ENCODE data around the gene TSC22D2. TPM values are rescaled to one million over a fixed set of nuclear protein-coding genes. Genes with fewer than 3 reads are reported as not detected.

TSC22D2 gene
- total and polyA plus RNA-seq, 2 of the 4 experiments (the other 2 are of a cell fraction) = 12.2 to 20.5 TPM

- POLR2A ChIA-PET (ENCODE audit: unreplicated experiment) = interaction anchor here (0.5 kb wide), 1 partner anchor 609 kb away, joined by 5 read pairs; no protein-coding TSS in a partner anchor
- in situ Hi-C loops (cut with MboI; ENCODE audit: low sequenced_read_pairs) = no loop called here
These were observed 42.9 kb upstream of the TSC22D2 start for GRCh38 chr3:150365132-150365604.

More at GRCh38 chr3:150365132-150365604, 42.9 kb upstream of the TSC22D2 start:
- BruUV-seq (replicated peaks) = no TSS peak
- Histone ChIP-seq H2BK15ac (ENCODE audit: low read depth, low read length) (no peak overlapping the region), H2AK5ac (ENCODE audit: low read depth, low read length) (no peak overlapping the region), H4K5ac (ENCODE audit: low read depth, low read length) (no peak overlapping the region), H3K9me1 (ENCODE audit: insufficient read depth, low read length) (0 out of 2 replicates have a peak, but pooled peaks cover 4% of the 10 kb centered on the region), H2AFZ (replicated peaks; ENCODE audit: low read length, poor library complexity) (no peak overlapping the region), H2BK120ac (ENCODE audit: low read depth, low read length) (no peak overlapping the region), H4K20me1 (ENCODE audit: insufficient read depth, low read length) (no peaks in the 10 kb centered on the region), H2AK9ac (replicated peaks; ENCODE audit: low read depth, low read length, poor library complexity) (no peak overlapping the region), H3K23ac (ENCODE audit: low read depth, low read length) (no peak overlapping the region), H3K4me3 (ENCODE audit: insufficient read depth, low read depth, low read length) (no peak overlapping the region), H3K9ac (ENCODE audit: low read depth, low read length) (no peak overlapping the region), H3K4me1 (ENCODE audit: control insufficient read depth, insufficient read depth, low read length) (peaks cover 4% of the 10 kb centered on the region), H3K27me3 (ENCODE audit: control insufficient read depth, insufficient read depth, low read length) (no peaks in the 10 kb centered on the region), H3K14ac (replicated peaks; ENCODE audit: low read depth, low read length) (no peak overlapping the region), H4K91ac (ENCODE audit: insufficient read depth, low read depth, low read length) (no peak overlapping the region), H3K36me3 (ENCODE audit: control insufficient read depth, insufficient read depth, low read length) (no peaks in the 10 kb centered on the region), H4K8ac (ENCODE audit: low read depth in 2 of 2, low read length in 2 of 2) (no peak overlapping the region), H2BK5ac (ENCODE audit: low read depth, low read length, poor library complexity, severe bottlenecking) (no peak overlapping the region), H3K18ac (ENCODE audit: low read depth, low read length) (0 out of 2 replicates have a peak overlapping the region, but pooled peaks have one; percentile 28), H3K79me1 (ENCODE audit: low read depth in 1 of 2, low read length in 2 of 2) (peaks cover 0 to 4% of the 10 kb centered on the region in 2 experiments; a peak in 1 of 4 replicates), H3K4me2 (ENCODE audit: low read depth, low read length) (no peak overlapping the region), H2BK20ac (ENCODE audit: low read depth, low read length) (no peak overlapping the region), H3K4ac (ENCODE audit: low read depth, low read length) (0 out of 2 replicates have a peak overlapping the region, but pooled peaks have one; percentile 46), H3K27ac (ENCODE audit: insufficient read depth, low read length) (no peak overlapping the region), H3K56ac (ENCODE audit: extremely low read depth, insufficient read depth, low read length) (no peak overlapping the region), H3K9me3 (ENCODE audit: control insufficient read depth, insufficient read depth, low read length) (no peaks in the 10 kb centered on the region)
- dilution Hi-C loops (cut with HindIII; ENCODE audit: low sequenced_read_pairs, unreplicated experiment) (no loop called here), intact Hi-C loops (cut with micrococcal nuclease) (no loop called here)
- ATAC-seq (ENCODE audit: low read depth) (no peak; the same call in 1 of the 2 replicates), DNase-seq (peak; percentile 84)
- CTCF ChIA-PET = interaction anchor here (0.6 to 0.7 kb wide), 2 partner anchors 116 to 126 kb away, joined by 3 read pairs; no protein-coding TSS in a partner anchor
- 100% methylated on average over 1 of the region's 5 CpGs; no CpG with 5 or more reads in 1 of the 2 experiments for WGBS, 2 experiments (ENCODE audit: extremely low coverage in 2 of 2, insufficient read length in 1 of 2)
- no peak for TF ChIP-seq RCOR1 (IDR thresholded peaks at IDR 0.05; ENCODE audit: insufficient replicate concordance, low read length)
- TF ChIP-seq MXI1 (IDR thresholded peaks at IDR 0.05; ENCODE audit: borderline replicate concordance, low read depth, low read length) = no peak
- TF ChIP-seq POLR2A (IDR thresholded peaks at IDR 0.05; ENCODE audit: low read depth, low read length) = no peak
- TF ChIP-seq MAFK (IDR thresholded peaks at IDR 0.05; ENCODE audit: low read depth, low read length) = no peak
- no peak for TF ChIP-seq CTCF (conservative IDR thresholded peaks at IDR 0.05; ENCODE audit: low read depth, low read length)
- TF ChIP-seq MAZ (IDR thresholded peaks at IDR 0.05; ENCODE audit: borderline replicate concordance, low read depth, low read length) = no peak
- TF ChIP-seq SMC3 (IDR thresholded peaks at IDR 0.05; ENCODE audit: low read depth, low read length) = no peak
- no peak; the same call in 1 of the 2 replicates for TF ChIP-seq FOS (IDR thresholded peaks at IDR 0.05; ENCODE audit: low read depth, low read length)
- no peak for TF ChIP-seq RFX5 (IDR thresholded peaks at IDR 0.05; ENCODE audit: low read depth, low read length)
- TF ChIP-seq CEBPB (IDR thresholded peaks at IDR 0.05; ENCODE audit: low read depth, low read length) = no peak
- no peak for TF ChIP-seq USF2 (IDR thresholded peaks at IDR 0.05; ENCODE audit: low read depth, low read length)
- no peak for TF ChIP-seq BHLHE40 (IDR thresholded peaks at IDR 0.05; ENCODE audit: low read depth, low read length)
- no peak for TF ChIP-seq CHD1 (IDR thresholded peaks at IDR 0.05; ENCODE audit: low read depth, low read length)
- no peak for TF ChIP-seq RAD21 (IDR thresholded peaks at IDR 0.05; ENCODE audit: low read length)
- no peak for TF ChIP-seq NFE2L2 (IDR thresholded peaks at IDR 0.05; ENCODE audit: low read depth, low read length)
- no peak for TF ChIP-seq ELK1 (IDR thresholded peaks at IDR 0.05; ENCODE audit: borderline replicate concordance, low read depth, low read length)
